ENCODE measurements around the gene CDC14B.

CDC14B gene

GRCh38 chr9:96482476-96482875 is 137.2 kb downstream of the CDC14B start:
- DNase-seq (ENCODE audit: low spot score), result no peak
- no peak for TF ChIP-seq CTCF (conservative IDR thresholded peaks at IDR 0.05; ENCODE audit: low read depth)
- CTCF ChIA-PET, result no interaction called here
- POLR2A ChIA-PET (ENCODE audit: low non-redundant PET), result no interaction called here
- H3K27ac ChIP-seq, result no peak overlapping the region

GRCh38 chr9:96480736-96481135 is 138.9 kb downstream of the CDC14B start:
- TF ChIP-seq CTCF (conservative IDR thresholded peaks at IDR 0.05; ENCODE audit: low read depth), result no peak
- DNase-seq (ENCODE audit: low spot score), result no peak
- H3K27ac ChIP-seq, result no peak overlapping the region
- ChIA-PET CTCF (no interaction called here), POLR2A (ENCODE audit: low non-redundant PET) (no interaction called here)

- TF ChIP-seq CTCF (conservative IDR thresholded peaks at IDR 0.05; ENCODE audit: low read depth), result no peak
- no peak overlapping the region for H3K27ac ChIP-seq
- DNase-seq (ENCODE audit: low spot score), result no peak
- ChIA-PET POLR2A (ENCODE audit: low non-redundant PET) (no interaction called here), CTCF (interaction anchor here (0.6 to 1.0 kb wide), 3 partner anchors 37 to 101 kb away, joined by 3 to 6 read pairs (median 4); no protein-coding TSS in a partner anchor)
Measured at GRCh38 chr9:96478829-96479371, 140.7 kb downstream of the CDC14B start.

- no peak overlapping the region for H3K27ac ChIP-seq
- TF ChIP-seq CTCF (conservative IDR thresholded peaks at IDR 0.05; ENCODE audit: low read depth), result no peak
- peak; percentile 37 for DNase-seq (ENCODE audit: low spot score)
- ChIA-PET POLR2A (ENCODE audit: low non-redundant PET) (no interaction called here), CTCF (interaction anchor here (0.6 to 0.7 kb wide), 2 partner anchors 25 to 715 kb away, joined by 3 to 4 read pairs; no protein-coding TSS in a partner anchor)
Measured at GRCh38 chr9:96476591-96476990, 143.1 kb downstream of the CDC14B start.

GRCh38 chr9:96476013-96476412 is 143.6 kb downstream of the CDC14B start:
- CTCF ChIA-PET, result interaction anchor here (0.6 kb wide), 2 partner anchors 10 to 714 kb away, joined by 3 to 4 read pairs; no protein-coding TSS in a partner anchor
- POLR2A ChIA-PET (ENCODE audit: low non-redundant PET), result no interaction called here
- no peak for DNase-seq (ENCODE audit: low spot score)
- TF ChIP-seq CTCF (conservative IDR thresholded peaks at IDR 0.05; ENCODE audit: low read depth), result no peak
- H3K27ac ChIP-seq, result no peak overlapping the region

- TF ChIP-seq CTCF (conservative IDR thresholded peaks at IDR 0.05; ENCODE audit: low read depth), result no peak
- ChIA-PET CTCF (interaction anchor here (0.6 to 0.7 kb wide), 2 partner anchors 24 to 247 kb away, joined by 3 to 4 read pairs; no protein-coding TSS in a partner anchor), POLR2A (ENCODE audit: low non-redundant PET) (no interaction called here)
- DNase-seq (ENCODE audit: low spot score), result no peak
- no peak overlapping the region for H3K27ac ChIP-seq
Measured at GRCh38 chr9:96467784-96468183, 151.9 kb downstream of the CDC14B start.

Measured in RWPE1 (cell line).